B cell (primary cell): ENCODE results near the gene ZIC3. TPM values are rescaled to one million over a fixed set of nuclear protein-coding genes. Genes with fewer than 3 reads are reported as not detected.

Experiments
- ATAC-seq: fragments of 200-7000 bp; cut with Tn5 transposase; one replicate; pipeline ENCODE4 v1.10.0; 2021; ENCODE audit warnings: low read depth, mild to moderate bottlenecking, moderate number of reproducible peaks, moderate library complexity
- CTCF ChIA-PET: fragments of 350-600 bp; sonication (Branson Sonifier 250); formaldehyde crosslinking; loops from one replicate; lab custom pipeline; 2021; ENCODE audit warnings: antibody characterized with exemption, inconsistent platforms; lab: Charles Lee
- POLR2A ChIA-PET: fragments of 350-600 bp; sonication (Branson Sonifier 250); formaldehyde crosslinking; loops from one replicate; lab custom pipeline; 2021; ENCODE audit warnings: antibody characterized with exemption; lab: Charles Lee
- DNase-seq: peaks from one replicate; pipeline ENCODE4 v3.0.0; 2013
- H2AFZ ChIP-seq: 2 replicates; pipeline ENCODE4 v1.6.1; 2012; ENCODE audit warnings: mild to moderate bottlenecking, low read depth, low read length; ENCODE audit not compliant: insufficient read depth, poor library complexity, severe bottlenecking
- H3K27ac ChIP-seq, 2 donors: 1 replicate in 1 of 2; 2 replicates in 1 of 2; pipeline ENCODE4 v1.5.1; 2012 to 2013; ENCODE audit warnings: low read length in 2 of 2, mild to moderate bottlenecking in 2 of 2, moderate library complexity in 1 of 2
- H3K27me3 ChIP-seq, 4 experiments: fragments of 200-600 bp in 1 of 4; sonication (generic) in 1 of 4; replicated peaks in 1 of 4; 1 replicate in 2 of 4; 2 replicates in 2 of 4; pipeline versions ENCODE4 v1.6.1 to v1.7.0; 2013 to 2016; ENCODE audit warnings: low read length in 3 of 4, mild to moderate bottlenecking in 2 of 4, mixed read lengths in 1 of 4, moderate library complexity in 1 of 4; ENCODE audit not compliant: insufficient read depth in 4 of 4, control insufficient read depth in 3 of 4; ENCODE audit errors: control extremely low read depth in 1 of 4
- H3K36me3 ChIP-seq, 2 experiments: replicated peaks in 1 of 2; 1 replicate in 1 of 2; 2 replicates in 1 of 2; pipeline versions ENCODE4 v1.6.1 to v1.7.1; 2013; ENCODE audit warnings: low read length in 1 of 2; ENCODE audit not compliant: insufficient read depth in 2 of 2, control insufficient read depth in 1 of 2; ENCODE audit errors: control extremely low read depth in 1 of 2, extremely low read depth in 1 of 2
- H3K4me1 ChIP-seq, 2 donors: fragments of 200-600 bp in 1 of 2; sonication (generic) in 1 of 2; 1 replicate in 1 of 2; 2 replicates in 1 of 2; pipeline versions ENCODE4 v1.5.1 to v1.6.1; 2013 to 2017; ENCODE audit warnings: low read length in 2 of 2; ENCODE audit not compliant: control insufficient read depth in 2 of 2, insufficient read depth in 2 of 2
- H3K4me2 ChIP-seq: replicated peaks from 2 replicates; pipeline ENCODE3; 2012; ENCODE audit warnings: mild to moderate bottlenecking, low read depth, low read length; ENCODE audit not compliant: poor library complexity, severe bottlenecking
- H3K4me3 ChIP-seq, 5 experiments: fragments of 200-600 bp in 1 of 5; sonication (generic) in 1 of 5; 1 replicate in 3 of 5; 2 replicates in 2 of 5; pipeline versions ENCODE4 v1.5.1 to v1.7.0; 2011 to 2016; ENCODE audit warnings: low read length in 4 of 5, mild to moderate bottlenecking in 4 of 5, low read depth in 2 of 5, control low read depth in 1 of 5, moderate library complexity in 1 of 5; ENCODE audit not compliant: insufficient read depth in 1 of 5; ENCODE audit errors: control extremely low read depth in 1 of 5, extremely low read depth in 1 of 5
- H3K79me2 ChIP-seq: fragments of 200-600 bp; sonication (generic); one replicate; pipeline ENCODE4 v1.6.0; 2016; ENCODE audit warnings: low read length; ENCODE audit not compliant: control insufficient read depth, insufficient read depth
- H3K9ac ChIP-seq: fragments of 200-600 bp; sonication (generic); 2 replicates; pipeline ENCODE4 v1.6.1; 2017; ENCODE audit warnings: mild to moderate bottlenecking, low read length, moderate library complexity
- H3K9me3 ChIP-seq, 3 donors: one replicate each; pipeline versions ENCODE4 v1.6.1 to v1.7.1; 2013; ENCODE audit warnings: low read length in 2 of 3; ENCODE audit not compliant: control insufficient read depth in 2 of 3, insufficient read depth in 1 of 3; ENCODE audit errors: control extremely low read depth in 1 of 3
- H4K20me1 ChIP-seq: 2 replicates; pipeline ENCODE4 v1.6.0; 2012; ENCODE audit warnings: mild to moderate bottlenecking, low read length; ENCODE audit not compliant: insufficient read depth, control insufficient read depth, poor library complexity, severe bottlenecking
- H3K27ac Mint-ChIP-seq: one replicate; pipeline ENCODE4 v1.8.0; 2021; ENCODE audit warnings: mixed read lengths
- H3K27me3 Mint-ChIP-seq: one replicate; pipeline ENCODE4 v1.8.0; 2021; ENCODE audit warnings: mixed read lengths
- H3K4me1 Mint-ChIP-seq: one replicate; pipeline ENCODE4 v1.8.0; 2021; ENCODE audit warnings: mixed read lengths
- H3K4me3 Mint-ChIP-seq: one replicate; pipeline ENCODE4 v1.8.0; 2021; ENCODE audit warnings: mixed read lengths
- H3K9me3 Mint-ChIP-seq: one replicate; pipeline ENCODE4 v1.8.0; 2022; ENCODE audit warnings: mixed read lengths; ENCODE audit not compliant: insufficient read depth
- CTCF ChIP-seq: fragments of 200-600 bp; IDR thresholded peaks from one replicate; pipeline ENCODE4 v1.8.0; 2022; ENCODE audit warnings: antibody characterized with exemption, mild to moderate bottlenecking
- EZH2 ChIP-seq: IDR thresholded peaks from 2 replicates; pipeline ENCODE4 v1.6.1; 2012; ENCODE audit warnings: borderline replicate concordance, low read depth, mild to moderate bottlenecking, moderate library complexity, low read length; ENCODE audit not compliant: insufficient read depth, poor library complexity, severe bottlenecking
- WGBS: methylation state at CpG from one replicate; pipeline ENCODE4 v1.1.5; 2013; ENCODE audit warnings: missing lambda C conversion rate; ENCODE audit not compliant: insufficient coverage; 5-methylcytosine and 5-hydroxymethylcytosine counted together
- intact Hi-C: fragments of 100-400 bp; cut with micrococcal nuclease; formaldehyde crosslinking; loops from one replicate; pipeline ENCODE4 v1.10.0; 2022
- polyA plus RNA-seq: library from polyadenylated mRNA; depleted of rRNA; stranded (reverse); fragments of >200 nt; gene quantifications from 2 replicates; pipeline ENCODE4 v1.2.3, GENCODE V29; 2012
- small RNA-seq: library from RNA; depleted of rRNA; stranded (forward); fragments of <200 nt; gene quantifications from one replicate; pipeline ENCODE3, GENCODE V24; 2012; ENCODE audit warnings: low replicate concordance, low read depth; ENCODE audit not compliant: insufficient read length
- total RNA-seq, 2 donors: library from RNA; stranded (reverse); fragments of 120-200 nt in 1 of 2; gene quantifications; 1 replicate in 1 of 2; 2 replicates in 1 of 2; pipeline versions ENCODE4 v1.2.3 to v1.2.4, GENCODE V29; 2013 to 2022

ZIC3 gene
- total and polyA plus RNA-seq, 2 donors (not counting 1 experiment from before 2014, with no cell fraction given): not detected

GRCh38 chrX:137600769-137601168 is 34.8 kb downstream of the ZIC3 start:
- no peaks in the 10 kb centered on the region for H4K20me1 ChIP-seq
- Mint-ChIP-seq H3K4me1 (no peaks in the 10 kb centered on the region), H3K4me3 (no peak overlapping the region), H3K27ac (no peak overlapping the region), H3K9me3 (no peaks in the 10 kb centered on the region), H3K27me3 (no peaks in the 10 kb centered on the region)
- H3K9me3 ChIP-seq: no peaks in the 10 kb centered on the region
- no peak for TF ChIP-seq CTCF
- no peak for TF ChIP-seq EZH2
- H3K9ac ChIP-seq: no peak overlapping the region
- H3K27me3 ChIP-seq: no peaks in the 10 kb centered on the region
- H3K4me3 ChIP-seq: no peak overlapping the region
- H3K36me3 ChIP-seq: no peaks in the 10 kb centered on the region
- intact Hi-C loops: no loop called here
- DNase-seq (no peak), ATAC-seq (no peak)
- H3K79me2 ChIP-seq: no peaks in the 10 kb centered on the region
- no peak overlapping the region for H3K27ac ChIP-seq
- POLR2A ChIA-PET: no interaction called here
- H3K4me2 ChIP-seq: no peak overlapping the region
- CTCF ChIA-PET: no interaction called here
- WGBS: 100% methylated on average over 1 of the region's 3 CpGs
- H3K4me1 ChIP-seq: no peaks in the 10 kb centered on the region
- H2AFZ ChIP-seq: no peak overlapping the region

Small RNAs within 50 kb of the gene (small RNA-seq; reads per million reads assigned to genes)
- not detected for gene RN7SL325P
